ENCODE measurements around the gene LRRC36.
"Not testable (repeated sequence)": the region's sequence is repeated elsewhere in the genome, so short reads cannot be mapped to it uniquely, and the experiment has no call there.

The LRRC36 gene

DNA sequence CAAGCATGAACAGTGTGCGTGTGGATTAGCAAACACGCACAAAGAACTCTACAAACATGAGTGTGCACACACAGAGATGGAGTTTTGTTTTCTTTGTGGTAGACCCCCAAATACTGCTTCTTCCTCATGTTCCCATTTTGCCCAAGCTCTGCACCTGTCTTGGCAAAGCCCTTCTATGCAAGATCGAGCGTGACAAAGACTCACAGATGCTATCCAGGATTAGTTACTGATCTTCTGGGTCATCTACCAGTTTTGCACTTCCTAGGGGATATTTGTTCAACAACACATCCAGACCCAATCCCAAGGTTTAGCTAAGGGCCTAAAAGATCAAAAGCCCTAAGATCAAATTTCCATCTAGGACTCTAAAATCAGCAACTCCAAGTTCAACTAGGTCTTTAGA is 16.0 kb downstream of the LRRC36 start:
- no peak for DNase-seq (ENCODE audit: low spot score)

DNA sequence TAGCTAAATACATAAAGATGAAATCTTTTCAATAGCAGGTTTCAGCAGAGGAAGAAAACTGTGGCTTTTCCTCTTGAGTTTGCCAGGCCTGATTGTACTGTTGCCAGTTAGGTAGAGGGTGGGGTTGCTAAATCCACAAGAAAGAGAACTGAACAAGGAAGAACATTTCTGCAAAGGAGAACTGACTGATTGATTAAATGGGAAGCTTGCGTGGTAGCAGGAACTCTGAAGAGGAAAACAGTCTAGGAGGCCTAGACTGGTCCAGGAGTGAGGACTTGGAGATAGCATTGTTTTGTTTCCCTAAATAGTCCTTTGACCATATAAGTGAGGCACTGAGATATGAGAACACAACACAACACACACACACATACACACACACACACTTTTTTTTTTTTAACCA is 18.8 kb downstream of the LRRC36 start:
- no peak for DNase-seq (ENCODE audit: low spot score)

DNA sequence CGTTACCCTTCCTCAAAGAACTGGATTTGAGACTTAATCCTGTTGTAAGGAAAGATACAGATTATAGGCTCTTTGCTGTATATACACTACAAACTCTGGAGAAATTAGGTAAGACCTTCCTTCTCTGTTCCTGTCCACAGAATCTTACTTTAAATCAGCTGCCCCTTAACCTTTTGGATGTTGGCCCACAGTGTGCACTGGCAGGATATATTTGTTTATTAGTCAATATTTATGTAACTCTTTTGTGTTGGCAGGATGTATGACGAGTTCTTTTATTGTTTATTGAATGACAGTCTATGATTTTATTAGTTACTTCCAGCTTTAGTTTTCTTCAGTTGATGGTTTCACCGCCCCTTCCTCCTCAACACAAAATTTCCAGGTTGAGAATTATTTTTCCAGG is 19.7 kb downstream of the LRRC36 start:
- DNase-seq (ENCODE audit: low spot score), result no peak

DNA sequence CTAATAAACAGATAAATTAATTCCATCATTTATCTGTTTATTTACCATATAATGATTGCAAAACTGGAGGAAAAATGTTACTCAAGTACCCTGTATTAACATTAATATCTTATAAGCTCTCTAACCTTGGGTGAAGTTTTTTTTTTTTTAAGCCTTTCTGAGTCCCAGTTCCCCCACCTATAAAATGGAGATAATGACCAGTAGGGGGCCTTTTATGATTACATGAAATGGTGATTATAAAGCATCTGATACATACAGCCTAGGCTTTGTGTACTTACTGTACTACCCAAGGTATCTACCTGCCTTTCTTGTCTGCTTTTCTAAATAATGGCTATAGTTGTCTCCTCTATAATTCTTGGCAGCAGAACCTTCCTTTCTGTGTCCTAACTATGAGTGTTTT is 22.6 kb downstream of the LRRC36 start:
- peak; percentile 54 for DNase-seq (ENCODE audit: low spot score)

DNA sequence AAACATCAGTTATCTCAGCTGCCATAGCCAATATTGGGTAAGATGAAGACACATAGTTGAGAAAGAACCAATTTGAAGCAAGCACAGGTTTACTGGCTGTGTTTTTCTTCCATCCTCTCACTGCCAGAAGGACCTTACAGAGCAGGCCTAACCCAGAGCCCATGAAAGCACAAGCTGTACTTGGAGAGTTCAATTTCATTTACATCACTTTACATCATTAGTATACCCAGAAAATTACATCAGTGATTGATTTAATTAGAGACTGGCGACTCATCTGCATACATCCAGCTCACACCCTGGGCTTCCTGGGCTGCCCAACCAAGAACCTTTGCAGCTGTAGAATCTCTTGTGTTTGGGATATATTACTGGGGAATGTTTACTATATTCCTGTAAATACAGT is 23.7 kb downstream of the LRRC36 start:
- DNase-seq (ENCODE audit: low spot score), result no peak

DNA sequence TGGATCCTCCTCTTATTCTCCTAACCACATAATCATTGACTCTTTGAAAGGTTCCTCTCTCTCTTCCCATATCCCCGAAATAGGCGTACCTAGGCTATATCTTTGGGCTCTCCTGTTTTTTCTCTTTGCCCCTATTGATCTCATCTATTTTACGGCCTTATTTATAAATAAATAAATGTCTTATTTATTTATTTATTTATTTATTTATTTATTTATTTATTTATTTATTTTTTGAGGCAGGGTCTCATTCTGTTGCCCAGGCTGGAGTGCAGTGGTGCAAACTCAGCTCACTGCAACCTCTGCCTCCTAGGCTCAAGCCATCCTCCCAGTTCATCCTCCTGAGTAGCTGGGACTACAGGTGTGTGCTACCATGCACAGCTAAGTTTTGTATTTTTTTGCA is 25.8 kb downstream of the LRRC36 start:
- DNase-seq (ENCODE audit: low spot score), result not testable (repeated sequence)

DNA sequence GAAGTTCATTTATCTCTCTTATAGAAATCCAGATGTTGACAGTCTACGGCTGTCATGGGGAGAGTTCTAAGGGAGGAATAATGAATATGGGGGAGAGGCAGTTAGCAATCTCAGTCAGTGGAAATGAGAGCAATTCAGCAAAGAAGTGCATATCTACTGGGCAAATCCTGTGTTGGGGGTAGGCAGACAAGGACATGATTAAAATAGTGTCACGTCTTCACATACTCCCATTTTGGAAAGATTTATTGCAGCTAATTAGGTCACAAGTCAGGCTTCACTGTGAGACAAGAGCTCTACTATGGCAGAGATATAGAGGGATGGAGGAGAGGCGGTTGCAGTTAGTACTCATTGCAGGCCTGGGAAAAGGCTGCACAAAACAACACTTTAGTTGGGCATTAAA is 29.8 kb downstream of the LRRC36 start:
- DNase-seq (ENCODE audit: low spot score), result no peak

DNA sequence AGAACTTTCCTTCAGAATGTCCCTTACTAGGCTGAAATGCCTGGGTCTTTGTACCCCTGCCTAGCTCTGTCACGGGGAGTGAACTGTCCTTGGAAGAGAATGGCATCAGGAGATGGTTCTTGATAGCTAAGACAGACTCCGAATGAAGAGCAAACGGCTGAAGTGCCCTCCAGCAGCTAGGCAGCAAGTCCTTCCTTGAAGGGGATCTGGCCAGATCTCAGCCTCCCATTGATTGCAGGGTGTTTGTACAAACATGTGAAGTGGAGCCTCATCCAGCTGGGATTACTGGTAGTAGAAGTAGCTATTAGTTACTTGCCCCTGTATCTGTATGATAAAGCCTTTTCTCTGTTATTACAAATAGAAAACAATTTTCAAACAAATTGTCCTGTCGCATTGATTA is 30.9 kb downstream of the LRRC36 start:
- no peak for DNase-seq (ENCODE audit: low spot score)

DNA sequence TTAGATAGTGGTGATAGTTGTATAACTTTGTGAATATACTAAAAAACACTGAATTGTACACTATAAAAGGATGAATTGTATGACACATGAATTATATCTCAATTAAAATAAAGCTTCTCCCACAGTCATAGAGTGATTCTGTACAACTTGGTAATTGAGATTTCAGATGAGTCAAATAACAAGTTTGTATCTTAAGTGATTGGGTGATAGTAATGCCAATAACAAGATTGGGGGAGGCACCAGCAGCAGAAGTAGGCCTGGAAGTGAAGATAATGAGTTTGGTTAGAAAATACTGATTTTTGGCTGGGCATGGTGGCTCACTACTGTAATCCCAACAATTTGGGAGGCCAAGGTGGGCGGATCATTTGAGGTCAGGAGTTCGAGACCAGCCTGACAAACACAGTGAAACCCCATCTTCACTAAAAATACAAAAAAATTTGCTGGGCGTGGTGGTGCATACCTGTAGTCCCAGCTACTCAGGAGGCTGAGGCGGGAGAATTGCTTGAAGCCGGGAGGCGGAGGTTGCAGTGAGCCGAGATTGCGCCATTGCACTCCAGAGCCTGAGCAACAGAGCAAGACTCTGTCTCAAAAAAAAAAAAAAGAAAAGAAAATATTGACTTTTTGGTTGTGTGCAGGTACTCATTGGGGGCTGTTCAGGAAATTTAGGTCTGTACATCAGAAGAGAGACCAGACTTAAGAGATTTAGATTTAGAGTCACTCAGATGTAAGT is 33.1 kb downstream of the LRRC36 start:
- DNase-seq (ENCODE audit: low spot score), result not testable (repeated sequence)

DNA sequence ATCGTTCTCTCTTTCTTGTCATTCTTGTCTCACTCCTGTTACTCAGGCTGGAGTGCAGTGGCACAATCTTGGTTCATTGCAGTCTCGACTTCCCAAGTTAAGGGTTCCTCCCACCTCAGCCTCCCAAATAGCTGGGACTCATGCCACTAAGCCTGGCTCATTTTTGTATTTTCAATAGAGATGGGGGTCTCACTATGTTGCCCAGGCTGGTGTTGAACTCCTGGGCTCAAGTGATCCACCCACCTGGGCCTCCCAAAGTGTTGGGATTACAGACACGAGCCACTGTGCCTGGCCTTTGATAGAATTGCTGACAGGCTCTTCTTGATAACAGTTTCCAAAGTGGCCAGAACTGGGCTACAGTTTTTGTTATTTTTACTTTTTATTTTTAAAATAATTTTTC is 34.4 kb downstream of the LRRC36 start:
- DNase-seq (ENCODE audit: low spot score), result no peak

DNA sequence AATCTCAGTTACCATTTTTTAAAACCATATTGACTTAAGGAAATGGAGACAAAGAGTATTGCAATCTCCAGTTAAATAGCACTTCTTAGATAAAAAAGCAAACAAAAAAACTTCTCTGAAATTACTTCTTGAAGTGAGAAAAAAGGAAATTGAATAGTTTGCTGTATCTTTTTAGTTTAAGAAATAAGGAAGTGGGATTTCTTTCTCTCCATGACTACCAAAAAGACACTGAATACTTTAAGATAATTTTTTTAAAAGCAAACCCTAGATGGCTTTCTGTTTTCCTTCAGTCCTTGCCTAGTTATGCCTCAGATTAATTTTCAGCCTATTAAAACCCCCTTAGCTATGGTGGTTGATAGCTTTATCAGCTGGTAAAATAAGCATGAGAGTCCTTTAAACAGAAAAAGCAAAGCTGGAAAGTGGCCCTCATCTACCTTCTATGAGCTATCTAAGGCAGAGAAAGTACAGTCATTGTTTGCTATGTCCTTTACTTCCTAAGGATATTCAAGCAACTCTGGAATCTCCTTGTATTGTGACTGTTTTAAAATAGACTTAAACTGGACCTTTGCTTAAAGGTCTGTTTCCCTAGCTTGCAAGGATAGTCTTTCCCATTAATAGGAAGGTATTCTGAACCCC is 38.1 kb downstream of the LRRC36 start:
- no peak for DNase-seq (ENCODE audit: low spot score)

DNA sequence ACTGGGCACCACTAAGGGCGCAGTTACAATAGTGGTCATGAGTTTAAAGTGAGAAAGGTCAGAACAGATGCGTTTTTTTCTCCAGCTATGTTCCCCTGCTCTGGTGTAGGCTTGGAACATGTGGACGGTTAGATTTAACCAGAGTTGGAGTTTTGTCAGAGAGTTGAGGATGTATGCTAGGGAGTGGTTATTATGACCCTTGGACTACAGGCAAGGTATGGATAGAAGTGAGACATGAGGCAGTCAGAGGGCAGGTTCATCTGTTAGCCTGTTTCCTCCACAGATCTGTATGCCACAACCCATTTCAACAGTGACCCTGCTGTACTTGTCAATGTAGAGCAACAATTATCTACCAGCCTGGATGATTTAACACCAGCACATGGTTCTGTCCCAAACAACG is 44.0 kb downstream of the LRRC36 start:
- peak; percentile 24 for DNase-seq (ENCODE audit: low spot score)

DNA sequence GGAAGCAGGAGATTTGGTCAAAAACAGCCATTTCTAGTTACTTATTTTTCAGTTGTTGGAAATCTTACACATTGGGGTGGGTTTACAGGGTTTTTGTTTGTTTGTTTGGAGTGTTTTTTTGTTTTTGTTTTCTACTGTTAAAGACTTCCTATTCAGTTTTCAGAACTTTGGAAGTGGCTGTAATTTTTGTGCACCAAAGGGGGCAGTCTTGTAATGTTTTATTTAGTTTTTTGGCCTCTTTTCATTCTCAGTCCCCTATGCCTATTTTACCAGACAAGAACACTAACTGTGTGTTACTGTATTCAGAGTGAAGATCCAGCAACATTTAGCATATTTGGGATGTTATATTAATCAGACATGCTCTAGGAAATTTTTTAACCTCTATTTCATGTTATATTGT is 46.0 kb downstream of the LRRC36 start:
- no peak for DNase-seq (ENCODE audit: low spot score)

DNA sequence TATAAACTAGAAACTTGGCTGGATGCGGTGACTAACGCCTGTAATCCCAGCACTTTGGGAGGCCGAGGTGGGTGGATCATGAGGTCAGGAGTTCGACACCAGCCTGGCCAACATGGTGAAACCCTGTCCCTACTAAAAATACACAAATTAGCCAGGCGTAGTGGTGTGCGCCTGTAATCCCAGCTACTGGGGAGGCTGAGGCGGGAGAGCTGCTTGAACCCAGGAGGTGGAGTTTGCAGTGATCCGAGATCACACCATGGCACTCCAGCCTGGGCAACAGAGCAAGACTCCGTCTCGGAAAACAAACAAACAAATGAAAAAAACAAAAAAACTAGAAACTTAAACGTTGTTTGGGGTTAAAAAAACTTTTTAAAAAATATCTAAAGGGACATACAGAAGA is 49.4 kb downstream of the LRRC36 start:
- not testable (repeated sequence) for DNase-seq (ENCODE audit: low spot score)

DNA sequence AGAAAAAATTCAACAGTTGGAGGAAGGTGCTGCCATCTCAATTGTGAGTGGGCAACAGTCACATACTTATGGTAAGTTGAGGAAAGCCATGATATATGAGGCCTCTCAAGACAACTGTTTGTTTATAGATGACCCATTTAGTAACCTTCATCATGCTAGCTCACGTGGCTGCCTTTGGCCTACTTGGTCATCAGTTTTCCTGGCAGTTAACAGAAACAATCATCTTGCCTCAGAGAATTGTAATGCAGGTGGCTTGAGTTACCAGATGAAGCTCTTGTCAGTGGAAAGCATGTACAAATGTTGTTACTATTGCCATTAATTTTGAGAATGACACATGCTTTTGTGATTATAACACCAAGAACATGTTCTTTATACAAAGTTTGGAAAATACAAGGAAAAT is 52.0 kb downstream of the LRRC36 start:
- no peak for DNase-seq (ENCODE audit: low spot score)

DNA sequence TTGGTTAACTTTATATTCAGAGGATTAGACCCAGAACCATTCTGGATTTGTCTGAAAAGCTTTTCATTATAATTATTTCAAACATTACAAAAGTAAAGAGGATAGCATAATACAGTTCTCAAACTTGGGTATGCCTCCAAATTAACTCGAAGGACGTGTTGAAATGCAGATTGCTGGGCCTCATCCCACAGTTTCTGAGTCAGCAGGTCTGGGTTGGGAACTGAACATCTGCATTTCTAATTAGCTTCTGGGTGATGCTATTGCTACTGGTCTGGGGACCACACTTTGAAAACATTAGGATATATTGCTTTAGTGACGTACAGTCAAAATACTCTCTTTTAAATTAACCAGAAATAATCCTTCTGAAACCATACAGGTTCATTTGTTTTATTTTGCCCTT is 56.7 kb downstream of the LRRC36 start:
- no peak for DNase-seq (ENCODE audit: low spot score)

DNA sequence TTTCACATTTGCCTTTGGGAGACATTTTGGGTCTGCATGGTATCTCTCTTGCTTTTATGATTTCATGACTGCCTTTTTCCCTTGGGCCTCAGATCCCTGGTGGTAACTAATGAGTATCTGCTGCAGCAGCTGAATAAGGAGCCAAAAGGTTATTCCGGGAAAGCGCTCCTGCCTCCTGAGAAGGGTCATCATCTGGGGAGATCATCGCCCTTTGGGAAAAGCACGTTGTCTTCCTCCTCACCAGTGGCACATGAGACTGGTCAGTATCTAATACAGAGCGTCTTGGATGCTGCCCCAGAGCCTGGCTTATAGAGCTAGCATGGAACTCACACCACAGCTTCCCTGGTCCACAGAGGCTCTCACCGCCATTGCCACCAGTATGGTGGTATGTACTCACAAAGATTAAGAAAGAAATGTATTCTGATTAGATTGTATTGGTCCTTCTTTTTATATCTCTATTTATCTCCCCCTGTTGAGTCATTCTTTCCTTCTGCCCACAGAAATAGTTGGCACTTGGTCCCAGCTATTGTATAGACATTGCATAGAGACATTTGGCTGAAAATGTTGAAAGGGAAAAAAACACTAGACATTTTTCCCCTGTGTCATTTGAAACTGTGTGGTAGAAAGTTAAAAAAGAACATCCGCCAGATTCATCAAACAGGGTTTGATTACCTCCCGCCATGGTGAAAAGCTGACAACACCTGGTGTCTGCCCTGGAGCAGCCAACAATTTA is 58.3 kb downstream of the LRRC36 start:
- no peak for DNase-seq (ENCODE audit: low spot score)

DNA sequence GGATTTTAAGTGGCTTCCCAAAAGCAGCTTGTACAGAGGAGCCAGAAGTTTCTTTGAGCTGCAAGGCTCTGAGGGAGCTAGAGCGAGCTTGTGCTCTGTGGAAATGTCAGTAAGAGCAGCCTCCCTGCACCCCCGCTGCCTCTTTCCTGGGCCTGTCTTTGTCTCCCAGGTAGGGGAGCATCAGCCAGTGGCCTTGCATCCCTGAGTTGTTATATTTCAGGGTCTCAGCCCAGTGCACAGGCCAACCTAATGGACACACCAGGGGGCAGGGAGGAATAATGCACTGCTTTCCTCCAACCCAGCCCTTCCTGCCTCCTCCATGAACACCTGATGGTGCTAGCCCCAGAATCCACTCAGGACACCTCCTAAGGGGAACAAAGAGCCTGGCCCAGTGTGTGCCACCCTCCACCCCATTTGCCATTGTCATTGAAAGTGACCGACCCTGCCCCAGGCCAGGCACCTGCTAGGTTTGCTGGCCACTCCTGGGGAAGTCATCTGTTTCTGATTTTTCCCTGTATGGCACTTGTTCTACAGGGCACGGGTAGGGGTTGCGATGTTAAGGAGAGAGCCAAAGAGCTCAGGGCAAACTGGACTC is 60.3 kb downstream of the LRRC36 start:
- no peak for DNase-seq (ENCODE audit: low spot score)

DNA sequence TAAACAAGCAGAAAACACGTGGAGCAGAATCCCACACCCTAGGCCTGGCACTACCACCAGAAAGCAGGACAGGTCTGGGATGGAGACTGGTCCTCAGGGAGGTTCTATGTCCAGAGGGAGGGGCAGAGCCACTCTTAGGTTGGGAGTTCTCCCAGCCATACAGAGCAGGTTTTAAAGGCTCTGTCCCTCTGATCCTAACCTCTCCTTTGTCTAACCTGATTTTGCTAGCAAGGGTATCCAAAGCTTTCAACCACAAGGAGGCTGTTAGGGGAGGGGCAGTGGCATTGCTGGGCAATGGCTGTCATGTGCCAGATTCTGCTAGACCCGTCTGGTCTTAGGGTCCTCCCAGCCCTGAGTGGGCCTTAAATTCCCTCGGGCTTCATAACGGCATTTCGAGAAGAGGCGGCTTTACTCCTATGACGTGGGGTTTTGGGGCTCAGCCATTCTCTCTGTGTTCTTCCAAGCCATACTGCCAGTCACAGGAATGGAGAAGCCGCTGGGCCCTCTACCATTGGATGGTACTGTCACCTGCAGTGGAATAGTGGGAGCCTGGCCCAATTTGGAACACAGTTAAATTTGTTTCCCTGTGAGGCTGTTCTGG is 61.0 kb downstream of the LRRC36 start:
- no peak for DNase-seq (ENCODE audit: low spot score)

DNA sequence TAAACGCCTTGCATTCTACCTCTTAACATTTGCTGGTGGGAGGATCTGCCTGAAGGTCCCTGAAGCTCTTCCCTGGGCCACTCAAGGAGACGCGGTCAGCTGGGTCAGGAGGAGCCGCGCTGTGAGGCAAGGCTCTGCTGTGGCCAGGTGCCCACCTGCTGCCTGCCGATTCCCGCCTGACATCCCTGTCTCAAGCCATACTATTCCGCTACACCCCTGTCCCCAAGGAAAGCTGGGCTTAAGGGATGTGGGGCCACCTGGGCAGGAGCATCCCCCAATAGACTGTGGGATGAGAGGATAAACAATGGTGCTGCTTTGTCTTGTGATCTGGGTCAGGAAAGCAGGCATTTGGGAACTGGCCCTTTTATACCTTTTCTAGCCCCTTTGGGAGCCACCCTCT is 61.6 kb downstream of the LRRC36 start:
- DNase-seq (ENCODE audit: low spot score), result no peak

DNA sequence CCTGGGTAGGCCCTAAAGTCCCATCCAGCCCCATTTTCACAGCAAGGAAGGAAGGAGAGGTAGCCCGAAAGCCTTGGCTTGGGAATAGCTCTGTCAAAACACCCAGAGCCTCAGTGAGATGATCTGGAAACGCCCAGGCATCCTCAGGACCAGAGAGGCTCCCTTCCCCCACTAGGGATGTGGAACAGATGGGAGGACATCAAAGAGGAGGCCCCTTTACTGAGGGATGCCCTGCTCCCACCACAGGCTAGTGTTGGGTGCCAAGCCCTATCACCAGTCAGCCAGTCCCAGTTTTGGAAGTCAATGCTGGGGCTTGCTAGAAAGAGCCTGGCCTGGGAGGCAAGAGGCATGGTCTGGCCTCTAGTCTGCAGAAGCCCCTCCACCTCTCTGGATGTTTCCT is 62.0 kb downstream of the LRRC36 start:
- no peak for DNase-seq (ENCODE audit: low spot score)
